Mesendoderm (in vitro differentiated cells): ENCODE data around the gene EGFR.

Experiments used
- DNase-seq: peaks from one replicate; pipeline ENCODE4 v3.0.0; 2013
- H2AK5ac ChIP-seq: 2 replicates; pipeline ENCODE4 v1.6.1; 2013; ENCODE audit warnings: low read length, inconsistent platforms
- H2BK120ac ChIP-seq: 2 replicates; pipeline ENCODE4 v1.6.1; 2013; ENCODE audit warnings: low read depth, mild to moderate bottlenecking, low read length, moderate library complexity, mixed read lengths
- H2BK15ac ChIP-seq: replicated peaks from 2 replicates; pipeline ENCODE4 v1.6.1; 2013; ENCODE audit warnings: low read depth, mild to moderate bottlenecking, moderate library complexity
- H2BK5ac ChIP-seq: 2 replicates; pipeline ENCODE4 v1.6.1; 2013; ENCODE audit warnings: low read length, inconsistent platforms
- H3K18ac ChIP-seq: 2 replicates; pipeline ENCODE4 v1.6.1; 2013; ENCODE audit warnings: mild to moderate bottlenecking, low read length, mixed read lengths
- H3K23ac ChIP-seq: one replicate; pipeline ENCODE4 v1.6.1; 2013; ENCODE audit warnings: low read length
- H3K27ac ChIP-seq: 2 replicates; pipeline ENCODE4 v1.5.1; 2013; ENCODE audit warnings: low read depth, mild to moderate bottlenecking, inconsistent platforms, low read length, moderate library complexity
- H3K27me3 ChIP-seq: 2 replicates; pipeline ENCODE4 v1.6.1; 2013; ENCODE audit warnings: low read length, control low read depth, mild to moderate bottlenecking, inconsistent platforms; ENCODE audit not compliant: insufficient read depth, poor library complexity
- H3K36me3 ChIP-seq: 2 replicates; pipeline ENCODE4 v1.6.1; 2013; ENCODE audit warnings: low read length, inconsistent platforms; ENCODE audit not compliant: control insufficient read depth, insufficient read depth
- H3K4ac ChIP-seq: one replicate; pipeline ENCODE4 v1.6.1; 2013; ENCODE audit warnings: low read depth, mild to moderate bottlenecking, low read length, moderate library complexity
- H3K4me1 ChIP-seq: 2 replicates; pipeline ENCODE4 v1.6.1; 2013; ENCODE audit warnings: low read depth, low read length, inconsistent platforms; ENCODE audit not compliant: control insufficient read depth
- H3K4me2 ChIP-seq: 2 replicates; pipeline ENCODE4 v1.6.1; 2013; ENCODE audit warnings: low read length
- H3K4me3 ChIP-seq: 2 replicates; pipeline ENCODE4 v1.5.1; 2013; ENCODE audit warnings: mild to moderate bottlenecking, low read length
- H3K56ac ChIP-seq: one replicate; pipeline ENCODE4 v1.6.1; 2013; ENCODE audit warnings: low read length
- H3K79me1 ChIP-seq: 2 replicates; pipeline ENCODE4 v1.6.1; 2013; ENCODE audit warnings: low read length, inconsistent platforms
- H3K79me2 ChIP-seq: 2 replicates; pipeline ENCODE4 v1.6.1; 2013; ENCODE audit warnings: mild to moderate bottlenecking, low read length; ENCODE audit not compliant: control insufficient read depth, insufficient read depth
- H3K9ac ChIP-seq: 2 replicates; pipeline ENCODE4 v1.6.1; 2013; ENCODE audit warnings: low read length, inconsistent platforms
- H4K5ac ChIP-seq: one replicate; pipeline ENCODE4 v1.6.1; 2013; ENCODE audit warnings: low read length
- H4K8ac ChIP-seq: one replicate; pipeline ENCODE4 v1.6.1; 2013; ENCODE audit warnings: low read depth, mild to moderate bottlenecking, control low read depth, low read length, moderate library complexity
- WGBS: extraction: QIAGEN DNeasy Blood & Tissue Kit; methylation state at CpG from one replicate; pipeline ENCODE4 v1.1.7; 2013; ENCODE audit warnings: low lambda C conversion rate, missing lambda C conversion rate; ENCODE audit not compliant: insufficient coverage; ENCODE audit errors: extremely low coverage; 5-methylcytosine and 5-hydroxymethylcytosine counted together

Gene EGFR

GRCh38 chr7:55152516-55152915 is 133.7 kb downstream of the EGFR start:
- Histone ChIP-seq H3K4ac (no peak overlapping the region), H2BK120ac (no peak overlapping the region), H3K79me1 (no peaks in the 10 kb centered on the region), H2AK5ac (no peak overlapping the region), H4K8ac (no peak overlapping the region), H2BK15ac (no peak overlapping the region), H3K4me3 (no peak overlapping the region), H3K27ac (no peak overlapping the region), H3K27me3 (no peaks in the 10 kb centered on the region), H3K4me2 (no peak overlapping the region), H3K9ac (no peak overlapping the region), H3K23ac (no peak overlapping the region), H3K36me3 (no peaks in the 10 kb centered on the region), H3K4me1 (no peaks in the 10 kb centered on the region), H2BK5ac (no peak overlapping the region), H3K79me2 (no peaks in the 10 kb centered on the region), H3K56ac (no peak overlapping the region), H3K18ac (no peak overlapping the region), H4K5ac (no peak overlapping the region)
- no peak for DNase-seq
- WGBS, result no CpG with 5 or more reads among the region's 6 CpGs

- Histone ChIP-seq H2BK5ac (no peak overlapping the region), H3K36me3 (no peaks in the 10 kb centered on the region), H3K4ac (no peak overlapping the region), H3K9ac (no peak overlapping the region), H3K4me1 (no peaks in the 10 kb centered on the region), H2BK15ac (no peak overlapping the region), H3K27ac (no peak overlapping the region), H3K23ac (no peak overlapping the region), H4K8ac (no peak overlapping the region), H3K27me3 (no peaks in the 10 kb centered on the region), H2BK120ac (no peak overlapping the region), H3K56ac (peak overlapping the region; percentile 15), H2AK5ac (no peak overlapping the region), H3K79me2 (no peaks in the 10 kb centered on the region), H3K79me1 (no peaks in the 10 kb centered on the region), H3K4me2 (no peak overlapping the region), H3K18ac (no peak overlapping the region), H4K5ac (no peak overlapping the region), H3K4me3 (no peak overlapping the region)
- no peak for DNase-seq
- WGBS, result no CpG with 5 or more reads among the region's 10 CpGs
These were observed 135.3 kb downstream of the EGFR start for GRCh38 chr7:55154096-55154495.

- no peak overlapping the region for H2BK5ac ChIP-seq
- H3K4ac ChIP-seq, result no peak overlapping the region
- no peaks in the 10 kb centered on the region for H3K79me2 ChIP-seq
- no peak overlapping the region for H3K27ac ChIP-seq
- no peak overlapping the region for H4K8ac ChIP-seq
- H3K79me1 ChIP-seq, result no peaks in the 10 kb centered on the region
- no peaks in the 10 kb centered on the region for H3K4me1 ChIP-seq
- H3K36me3 ChIP-seq, result no peaks in the 10 kb centered on the region
- H2BK120ac ChIP-seq, result no peak overlapping the region
- no peak overlapping the region for H3K23ac ChIP-seq
- no peak overlapping the region for H2BK15ac ChIP-seq
- WGBS, result no CpG with 5 or more reads among the region's 24 CpGs
- no peak overlapping the region for H3K4me2 ChIP-seq
- no peak overlapping the region for H3K9ac ChIP-seq
- H3K27me3 ChIP-seq, result no peaks in the 10 kb centered on the region
- no peak overlapping the region for H2AK5ac ChIP-seq
- H4K5ac ChIP-seq, result no peak overlapping the region
- H3K18ac ChIP-seq, result no peak overlapping the region
- H3K4me3 ChIP-seq, result no peak overlapping the region
- no peak overlapping the region for H3K56ac ChIP-seq
- DNase-seq, result no peak
These were observed 136.7 kb downstream of the EGFR start for GRCh38 chr7:55155351-55156117.

GRCh38 chr7:55156919-55157763 is 138.3 kb downstream of the EGFR start:
- H3K4me3 ChIP-seq, result no peak overlapping the region
- peak; percentile 54 for DNase-seq
- no peak overlapping the region for H2BK15ac ChIP-seq
- H3K4ac ChIP-seq, result no peak overlapping the region
- H2BK5ac ChIP-seq, result no peak overlapping the region
- H3K4me2 ChIP-seq, result no peak overlapping the region
- no peak overlapping the region for H4K8ac ChIP-seq
- H3K23ac ChIP-seq, result no peak overlapping the region
- H3K56ac ChIP-seq, result no peak overlapping the region
- no peak overlapping the region for H2BK120ac ChIP-seq
- no peak overlapping the region for H3K9ac ChIP-seq
- H3K18ac ChIP-seq, result no peak overlapping the region
- no peaks in the 10 kb centered on the region for H3K27me3 ChIP-seq
- no CpG with 5 or more reads among the region's 30 CpGs for WGBS
- H3K4me1 ChIP-seq, result no peaks in the 10 kb centered on the region
- no peak overlapping the region for H2AK5ac ChIP-seq
- H3K27ac ChIP-seq, result no peak overlapping the region
- no peaks in the 10 kb centered on the region for H3K79me2 ChIP-seq
- no peaks in the 10 kb centered on the region for H3K36me3 ChIP-seq
- H4K5ac ChIP-seq, result no peak overlapping the region
- H3K79me1 ChIP-seq, result no peaks in the 10 kb centered on the region

- Histone ChIP-seq H2BK120ac (no peak overlapping the region), H3K36me3 (no peaks in the 10 kb centered on the region), H3K4ac (no peak overlapping the region), H3K9ac (no peak overlapping the region), H2BK15ac (no peak overlapping the region), H3K79me2 (no peaks in the 10 kb centered on the region), H4K5ac (no peak overlapping the region), H3K27me3 (no peaks in the 10 kb centered on the region), H3K4me3 (no peak overlapping the region), H3K79me1 (no peaks in the 10 kb centered on the region), H3K23ac (no peak overlapping the region), H3K4me1 (no peaks in the 10 kb centered on the region), H3K56ac (no peak overlapping the region), H4K8ac (no peak overlapping the region), H3K27ac (no peak overlapping the region), H2AK5ac (no peak overlapping the region), H3K4me2 (no peak overlapping the region), H2BK5ac (no peak overlapping the region), H3K18ac (no peak overlapping the region)
- no peak for DNase-seq
- no CpG with 5 or more reads among the region's 8 CpGs for WGBS
These were observed 138.9 kb downstream of the EGFR start for GRCh38 chr7:55157764-55158105.
